Peyer's patch (tissue), 4 donors: Measurements from ENCODE around the gene TXNIP. TPM values are rescaled to one million over a fixed set of nuclear protein-coding genes. Genes with fewer than 3 reads are reported as not detected.

ENCODE experiments used
- DNase-seq, 3 donors: peaks; one replicate each; pipeline ENCODE4 v3.0.0-alpha.2; 2017 to 2019
- H3K27ac ChIP-seq, 4 donors: fragments of 200-600 bp; sonication (generic); one replicate each; pipeline ENCODE4 v1.5.1; 2016 to 2019
- H3K27me3 ChIP-seq, 2 donors: fragments of 200-600 bp; sonication (generic); one replicate each; pipeline ENCODE4 v1.5.1; 2019
- H3K36me3 ChIP-seq, 3 donors: fragments of 200-600 bp; sonication (generic); one replicate each; pipeline ENCODE4 v1.5.1; 2016 to 2019
- H3K4me1 ChIP-seq, 4 donors: fragments of 200-600 bp; sonication (generic); one replicate each; pipeline ENCODE4 v1.5.1; 2016 to 2019
- H3K4me3 ChIP-seq, 4 donors: fragments of 200-600 bp; sonication (generic); 1 replicate in 3 of 4; 2 replicates in 1 of 4; pipeline ENCODE4 v1.5.1; 2016 to 2019; ENCODE audit warnings: mild to moderate bottlenecking in 1 of 4
- H3K9me3 ChIP-seq, 4 donors: fragments of 200-600 bp; sonication (generic); one replicate each; pipeline ENCODE4 v1.5.1; 2016 to 2019; ENCODE audit warnings: mild to moderate bottlenecking in 1 of 4
- CTCF ChIP-seq, 6 experiments: fragments of 450-650 bp in 4 of 6; fragments of 200-600 bp in 2 of 6; sonication (generic) in 1 of 6; IDR thresholded peaks; one replicate each; pipeline ENCODE4 v1.5.1; 2017 to 2019; ENCODE audit warnings: antibody characterized with exemption in 6 of 6, mild to moderate bottlenecking in 3 of 6, moderate library complexity in 1 of 6
- POLR2A ChIP-seq, 2 donors: fragments of 450-650 bp; IDR thresholded peaks; one replicate each; pipeline ENCODE4 v1.5.1; 2017; ENCODE audit warnings: antibody characterized with exemption in 2 of 2, mild to moderate bottlenecking in 2 of 2, moderate library complexity in 2 of 2
- total RNA-seq, 4 donors: library from RNA; depleted of rRNA; stranded (reverse); fragments of >200 nt; gene quantifications; one replicate each; pipeline ENCODE4 v1.1.0, GENCODE V29; 2016

Gene TXNIP
- total RNA-seq, 4 donors from 2014 or later, result 313 to 1,366 (median 694) TPM

GRCh38 chr1:146021622-146022402 lies 25.4 kb upstream of the TXNIP start, which contains the start of gene HJV:
Gene HJV (minus strand): TSS chr1:146021735. CDS start chr1:146020231, 1,504 bp downstream.
- H3K27me3 ChIP-seq, result peaks cover 0 to 7% of the 10 kb centered on the region in 2 donors

GRCh38 chr1:146021050-146021445 lies 24.7 kb upstream of the TXNIP start:
- H3K4me3 ChIP-seq, result no peak overlapping the region
- TF ChIP-seq CTCF (IDR thresholded peaks at IDR 0.05) (no peak), POLR2A (IDR thresholded peaks at IDR 0.05) (no peak)
- no peak for DNase-seq
- H3K27me3 ChIP-seq, result peaks cover 0 to 7% of the 10 kb centered on the region in 2 donors
- peaks cover 0 to 10% (median 0%) of the 10 kb centered on the region in 4 donors for H3K4me1 ChIP-seq
- H3K36me3 ChIP-seq, result no peaks in the 10 kb centered on the region
- H3K9me3 ChIP-seq, result no peaks in the 10 kb centered on the region
- no peak overlapping the region for H3K27ac ChIP-seq

More at GRCh38 chr1:146021622-146022402, 25.4 kb upstream of the TXNIP start, which contains the start of gene HJV:
- Histone ChIP-seq H3K27ac (no peak within 1 kb of the TSS), H3K9me3 (no peaks in the 10 kb centered on the region), H3K36me3 (no peaks in the 10 kb centered on the region), H3K4me3 (no peak within 1 kb of the TSS), H3K4me1 (peaks cover 0 to 10% (median 0%) of the 10 kb centered on the region in 4 donors)
- DNase-seq, result no peak
- TF ChIP-seq POLR2A (IDR thresholded peaks at IDR 0.05) (no peak), CTCF (IDR thresholded peaks at IDR 0.05) (no peak)

GRCh38 chr1:146020058-146021049 lies 24.0 kb upstream of the TXNIP start:
- no peak for DNase-seq
- peaks cover 0 to 7% of the 10 kb centered on the region in 2 donors for H3K27me3 ChIP-seq
- H3K36me3 ChIP-seq, result no peaks in the 10 kb centered on the region
- H3K9me3 ChIP-seq, result no peaks in the 10 kb centered on the region
- no peak overlapping the region for H3K27ac ChIP-seq
- H3K4me3 ChIP-seq, result no peak overlapping the region
- peaks cover 0 to 10% (median 0%) of the 10 kb centered on the region in 4 donors for H3K4me1 ChIP-seq
- TF ChIP-seq POLR2A (IDR thresholded peaks at IDR 0.05) (no peak), CTCF (IDR thresholded peaks at IDR 0.05) (no peak)

- TF ChIP-seq CTCF (IDR thresholded peaks at IDR 0.05) (no peak), POLR2A (IDR thresholded peaks at IDR 0.05) (no peak)
- H3K27ac ChIP-seq, result no peak overlapping the region
- peak overlapping the region in 3 of 4 donors; percentile 18 to 30 (median 20) for H3K4me3 ChIP-seq
- H3K4me1 ChIP-seq, result peaks cover 0 to 10% (median 0%) of the 10 kb centered on the region in 4 donors
- peaks cover 0 to 7% of the 10 kb centered on the region in 2 donors for H3K27me3 ChIP-seq
- H3K36me3 ChIP-seq, result no peaks in the 10 kb centered on the region
- peak in 1 of 3 donors; percentile 46 for DNase-seq
- H3K9me3 ChIP-seq, result no peaks in the 10 kb centered on the region
Measured at GRCh38 chr1:146019231-146020057, 23.1 kb upstream of the TXNIP start.

- DNase-seq, result no peak
- peaks cover 0 to 7% of the 10 kb centered on the region in 2 donors for H3K27me3 ChIP-seq
- H3K27ac ChIP-seq, result no peak overlapping the region
- TF ChIP-seq POLR2A (IDR thresholded peaks at IDR 0.05) (no peak), CTCF (IDR thresholded peaks at IDR 0.05) (no peak)
- H3K9me3 ChIP-seq, result no peaks in the 10 kb centered on the region
- H3K4me1 ChIP-seq, result peaks cover 0 to 10% (median 0%) of the 10 kb centered on the region in 4 donors
- H3K36me3 ChIP-seq, result no peaks in the 10 kb centered on the region
- H3K4me3 ChIP-seq, result no peak overlapping the region
Measured at GRCh38 chr1:146016891-146017290, 20.5 kb upstream of the TXNIP start.
